ENCODE data around the gene BAZ2A.

The BAZ2A gene

GRCh38 chr12:56645201-56645716 is 15.1 kb upstream of the BAZ2A start:
- peak overlapping the region; percentile 92 for H3K4me3 ChIP-seq (ENCODE audit: low read depth, low read length)
- no peak for TF ChIP-seq CTCF (IDR thresholded peaks at IDR 0.05; ENCODE audit: low read depth, low read length)

- H3K4me3 ChIP-seq (ENCODE audit: low read depth, low read length), result peak overlapping the region; percentile 92
- no peak for TF ChIP-seq CTCF (IDR thresholded peaks at IDR 0.05; ENCODE audit: low read depth, low read length)
These were observed 14.5 kb upstream of the BAZ2A start for GRCh38 chr12:56644654-56645053.

- no peak overlapping the region for H3K4me3 ChIP-seq (ENCODE audit: low read depth, low read length)
- no peak for TF ChIP-seq CTCF (IDR thresholded peaks at IDR 0.05; ENCODE audit: low read depth, low read length)
These were observed 11.1 kb upstream of the BAZ2A start for GRCh38 chr12:56641219-56641618.

GRCh38 chr12:56637621-56638020 is 7.5 kb upstream of the BAZ2A start:
- H3K4me3 ChIP-seq (ENCODE audit: low read depth, low read length), result no peak overlapping the region
- TF ChIP-seq CTCF (IDR thresholded peaks at IDR 0.05; ENCODE audit: low read depth, low read length), result no peak

- H3K4me3 ChIP-seq (ENCODE audit: low read depth, low read length), result peak overlapping the region; percentile 84
- peak; percentile 66 for TF ChIP-seq CTCF (IDR thresholded peaks at IDR 0.05; ENCODE audit: low read depth, low read length)
These were observed 6.8 kb upstream of the BAZ2A start for GRCh38 chr12:56636675-56637540.

- no peak for TF ChIP-seq CTCF (IDR thresholded peaks at IDR 0.05; ENCODE audit: low read depth, low read length)
- peak overlapping the region; percentile 84 for H3K4me3 ChIP-seq (ENCODE audit: low read depth, low read length)
These were observed 5.9 kb upstream of the BAZ2A start for GRCh38 chr12:56635806-56636674.
